Measurements from ENCODE around the gene AGAP1. TPM values are rescaled to one million over a fixed set of nuclear protein-coding genes. Genes with fewer than 3 reads are reported as not detected.
A peak's percentile ranks its signal among the peaks of the same experiment; 100 is the strongest.

Gene AGAP1
- polyA plus RNA-seq, 1 donor from 2014 or later = 17.4 TPM

- H3K4me2 ChIP-seq (ENCODE audit: low read length) = no peak overlapping the region
- H3K4me3 ChIP-seq (ENCODE audit: low read length) = no peak overlapping the region
- no peaks in the 10 kb centered on the region for H3K36me3 ChIP-seq (ENCODE audit: insufficient read depth, low read length)
- H2AFZ ChIP-seq (ENCODE audit: low read depth, low read length) = no peak overlapping the region
- H3K9me3 ChIP-seq (ENCODE audit: low read length) = no peaks in the 10 kb centered on the region
- H3K79me2 ChIP-seq (replicated peaks; ENCODE audit: insufficient read depth, low read length) = no peaks in the 10 kb centered on the region
- peaks cover 5% of the 10 kb centered on the region for H3F3A ChIP-seq (ENCODE audit: insufficient read depth, low read length, poor library complexity, severe bottlenecking)
- no peaks in the 10 kb centered on the region for H4K20me1 ChIP-seq (ENCODE audit: insufficient read depth)
- H3K27ac ChIP-seq (ENCODE audit: low read length) = no peak overlapping the region
- H3K27me3 ChIP-seq (ENCODE audit: insufficient read depth, low read depth, low read length) = peaks cover 100% of the 10 kb centered on the region
- no peaks in the 10 kb centered on the region for H3K9me2 ChIP-seq (ENCODE audit: insufficient read depth, low read length)
- TF ChIP-seq RAD21 (conservative IDR thresholded peaks at IDR 0.05) (no peak), EZH2 (IDR thresholded peaks at IDR 0.05; ENCODE audit: borderline replicate concordance, insufficient read depth, low read length, poor library complexity, severe bottlenecking) (peak; percentile 96), POLR2AphosphoS5 (IDR thresholded peaks at IDR 0.05) (peak; percentile 45), SMC3 (conservative IDR thresholded peaks at IDR 0.05; ENCODE audit: poor library complexity) (no peak), MXI1 (conservative IDR thresholded peaks at IDR 0.05; ENCODE audit: poor library complexity, severe bottlenecking) (no peak), EP300 (conservative IDR thresholded peaks at IDR 0.05; ENCODE audit: poor library complexity, severe bottlenecking) (no peak), TAF1 (IDR thresholded peaks at IDR 0.05; ENCODE audit: low read depth) (peak; percentile 30)
- TF ChIP-seq, protein P1, sequence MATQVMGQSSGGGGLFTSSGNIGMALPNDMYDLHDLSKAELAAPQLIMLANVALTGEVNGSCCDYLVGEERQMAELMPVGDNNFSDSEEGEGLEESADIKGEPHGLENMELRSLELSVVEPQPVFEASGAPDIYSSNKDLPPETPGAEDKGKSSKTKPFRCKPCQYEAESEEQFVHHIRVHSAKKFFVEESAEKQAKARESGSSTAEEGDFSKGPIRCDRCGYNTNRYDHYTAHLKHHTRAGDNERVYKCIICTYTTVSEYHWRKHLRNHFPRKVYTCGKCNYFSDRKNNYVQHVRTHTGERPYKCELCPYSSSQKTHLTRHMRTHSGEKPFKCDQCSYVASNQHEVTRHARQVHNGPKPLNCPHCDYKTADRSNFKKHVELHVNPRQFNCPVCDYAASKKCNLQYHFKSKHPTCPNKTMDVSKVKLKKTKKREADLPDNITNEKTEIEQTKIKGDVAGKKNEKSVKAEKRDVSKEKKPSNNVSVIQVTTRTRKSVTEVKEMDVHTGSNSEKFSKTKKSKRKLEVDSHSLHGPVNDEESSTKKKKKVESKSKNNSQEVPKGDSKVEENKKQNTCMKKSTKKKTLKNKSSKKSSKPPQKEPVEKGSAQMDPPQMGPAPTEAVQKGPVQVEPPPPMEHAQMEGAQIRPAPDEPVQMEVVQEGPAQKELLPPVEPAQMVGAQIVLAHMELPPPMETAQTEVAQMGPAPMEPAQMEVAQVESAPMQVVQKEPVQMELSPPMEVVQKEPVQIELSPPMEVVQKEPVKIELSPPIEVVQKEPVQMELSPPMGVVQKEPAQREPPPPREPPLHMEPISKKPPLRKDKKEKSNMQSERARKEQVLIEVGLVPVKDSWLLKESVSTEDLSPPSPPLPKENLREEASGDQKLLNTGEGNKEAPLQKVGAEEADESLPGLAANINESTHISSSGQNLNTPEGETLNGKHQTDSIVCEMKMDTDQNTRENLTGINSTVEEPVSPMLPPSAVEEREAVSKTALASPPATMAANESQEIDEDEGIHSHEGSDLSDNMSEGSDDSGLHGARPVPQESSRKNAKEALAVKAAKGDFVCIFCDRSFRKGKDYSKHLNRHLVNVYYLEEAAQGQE (IDR thresholded peaks at IDR 0.05; ENCODE audit: borderline replicate concordance) = no peak
- TF ChIP-seq, protein P2, sequence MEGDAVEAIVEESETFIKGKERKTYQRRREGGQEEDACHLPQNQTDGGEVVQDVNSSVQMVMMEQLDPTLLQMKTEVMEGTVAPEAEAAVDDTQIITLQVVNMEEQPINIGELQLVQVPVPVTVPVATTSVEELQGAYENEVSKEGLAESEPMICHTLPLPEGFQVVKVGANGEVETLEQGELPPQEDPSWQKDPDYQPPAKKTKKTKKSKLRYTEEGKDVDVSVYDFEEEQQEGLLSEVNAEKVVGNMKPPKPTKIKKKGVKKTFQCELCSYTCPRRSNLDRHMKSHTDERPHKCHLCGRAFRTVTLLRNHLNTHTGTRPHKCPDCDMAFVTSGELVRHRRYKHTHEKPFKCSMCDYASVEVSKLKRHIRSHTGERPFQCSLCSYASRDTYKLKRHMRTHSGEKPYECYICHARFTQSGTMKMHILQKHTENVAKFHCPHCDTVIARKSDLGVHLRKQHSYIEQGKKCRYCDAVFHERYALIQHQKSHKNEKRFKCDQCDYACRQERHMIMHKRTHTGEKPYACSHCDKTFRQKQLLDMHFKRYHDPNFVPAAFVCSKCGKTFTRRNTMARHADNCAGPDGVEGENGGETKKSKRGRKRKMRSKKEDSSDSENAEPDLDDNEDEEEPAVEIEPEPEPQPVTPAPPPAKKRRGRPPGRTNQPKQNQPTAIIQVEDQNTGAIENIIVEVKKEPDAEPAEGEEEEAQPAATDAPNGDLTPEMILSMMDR (IDR thresholded peaks at IDR 0.05; ENCODE audit: poor library complexity, severe bottlenecking) = no peak
- H3K9ac ChIP-seq (ENCODE audit: low read length) = no peak overlapping the region
These were observed 676.1 kb downstream of the AGAP1 start for GRCh38 chr2:236169741-236170589.

DNA sequence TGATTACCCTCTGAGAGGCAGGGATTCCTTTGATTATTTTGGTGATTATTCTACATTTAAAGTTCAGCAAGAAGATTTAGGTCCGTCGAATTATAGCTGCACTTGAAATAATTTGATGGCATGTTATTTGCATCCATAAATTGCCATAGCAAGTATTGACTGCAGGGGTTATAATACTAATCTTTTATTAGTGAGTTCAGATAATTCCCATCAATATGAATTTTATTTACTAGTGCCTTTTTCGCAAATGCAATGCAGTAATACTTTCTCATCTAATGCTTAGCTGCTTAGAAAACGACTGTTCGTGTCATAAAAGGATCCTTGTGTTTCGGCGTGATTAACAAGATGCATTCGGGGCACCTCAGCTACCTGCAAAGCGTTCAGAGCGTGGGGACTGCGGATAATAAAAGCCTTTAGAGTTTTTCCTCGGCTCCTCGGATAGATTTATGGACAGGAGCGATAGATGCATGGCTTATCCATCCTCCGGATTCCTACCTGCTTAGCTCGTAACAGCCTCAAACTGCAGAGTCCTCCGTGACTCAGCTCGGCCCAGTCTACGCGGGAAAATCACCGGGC, 676.8 kb downstream of the AGAP1 start:
- peaks cover 100% of the 10 kb centered on the region for H3K27me3 ChIP-seq (ENCODE audit: insufficient read depth, low read depth, low read length)
- no peak overlapping the region for H2AFZ ChIP-seq (ENCODE audit: low read depth, low read length)
- H3K4me2 ChIP-seq (ENCODE audit: low read length) = no peak overlapping the region
- H3K4me3 ChIP-seq (ENCODE audit: low read length) = no peak overlapping the region
- H3K9me2 ChIP-seq (ENCODE audit: insufficient read depth, low read length) = no peaks in the 10 kb centered on the region
- no peaks in the 10 kb centered on the region for H4K20me1 ChIP-seq (ENCODE audit: insufficient read depth)
- no peaks in the 10 kb centered on the region for H3K79me2 ChIP-seq (replicated peaks; ENCODE audit: insufficient read depth, low read length)
- H3F3A ChIP-seq (ENCODE audit: insufficient read depth, low read length, poor library complexity, severe bottlenecking) = peaks cover 5% of the 10 kb centered on the region
- H3K36me3 ChIP-seq (ENCODE audit: insufficient read depth, low read length) = no peaks in the 10 kb centered on the region
- H3K9me3 ChIP-seq (ENCODE audit: low read length) = no peaks in the 10 kb centered on the region
- no peak overlapping the region for H3K9ac ChIP-seq (ENCODE audit: low read length)
- no peak overlapping the region for H3K27ac ChIP-seq (ENCODE audit: low read length)
- peak; percentile 56 for TF ChIP-seq POLR2AphosphoS5 (IDR thresholded peaks at IDR 0.05)
- TF ChIP-seq, protein P2 (IDR thresholded peaks at IDR 0.05; ENCODE audit: poor library complexity, severe bottlenecking) = no peak

Measured in neural cell (in vitro differentiated cells).